ENCODE measurements around the gene BRINP3.

BRINP3 gene

GRCh38 chr1:190338829-190339228 is 138.8 kb downstream of the BRINP3 start:
- H3K4me3 ChIP-seq (ENCODE audit: low read length) = no peak overlapping the region
- TF ChIP-seq CTCF (conservative IDR thresholded peaks at IDR 0.05; ENCODE audit: low read length) = no peak
- DNase-seq (ENCODE audit: low read depth) = no peak

DNA sequence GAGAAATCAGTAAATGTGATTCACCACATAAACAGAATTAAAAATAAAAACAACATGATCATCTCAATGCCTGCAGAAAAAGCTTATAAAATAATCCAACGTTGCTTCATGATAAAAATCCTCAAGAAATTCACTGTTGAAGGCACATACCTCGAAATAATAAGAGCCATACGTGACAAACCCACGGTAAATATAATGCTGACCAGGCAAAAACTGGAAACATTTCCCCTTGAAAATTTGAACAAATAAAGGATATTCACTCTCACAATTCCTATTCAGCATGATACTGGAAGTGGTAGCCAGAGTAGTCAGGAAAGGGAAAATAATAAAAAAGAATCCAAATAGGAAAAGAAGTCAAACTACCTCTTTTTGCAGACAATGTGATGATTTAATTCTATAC is 148.8 kb downstream of the BRINP3 start:
- no peak for TF ChIP-seq CTCF (conservative IDR thresholded peaks at IDR 0.05; ENCODE audit: low read length)
- DNase-seq (ENCODE audit: low read depth) = no peak
- no peak overlapping the region for H3K4me3 ChIP-seq (ENCODE audit: low read length)

GRCh38 chr1:190328361-190328760 is 149.3 kb downstream of the BRINP3 start:
- no peak for DNase-seq (ENCODE audit: low read depth)
- no peak overlapping the region for H3K4me3 ChIP-seq (ENCODE audit: low read length)
- TF ChIP-seq CTCF (conservative IDR thresholded peaks at IDR 0.05; ENCODE audit: low read length) = no peak

DNA sequence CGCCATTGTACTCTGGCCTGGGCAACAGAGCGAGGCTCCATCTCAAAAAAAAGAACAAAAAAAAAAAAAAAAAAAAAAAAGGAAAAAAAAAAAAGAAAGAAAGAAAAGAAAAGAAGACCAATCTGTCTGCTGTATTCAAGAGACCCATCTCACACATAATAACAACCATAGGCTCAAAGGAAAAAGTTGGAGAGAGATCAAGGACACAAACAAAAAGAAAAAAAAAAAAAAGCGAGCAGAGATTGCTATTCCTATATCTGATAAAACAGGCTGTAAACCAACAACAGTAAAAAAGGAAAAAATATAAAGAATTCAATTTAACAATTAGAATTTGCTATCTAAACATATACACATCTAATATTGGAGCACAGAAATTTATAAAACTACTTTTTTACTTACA is 150.4 kb downstream of the BRINP3 start:
- no peak for DNase-seq (ENCODE audit: low read depth)
- H3K4me3 ChIP-seq (ENCODE audit: low read length) = no peak overlapping the region
- no peak for TF ChIP-seq CTCF (conservative IDR thresholded peaks at IDR 0.05; ENCODE audit: low read length)

DNA sequence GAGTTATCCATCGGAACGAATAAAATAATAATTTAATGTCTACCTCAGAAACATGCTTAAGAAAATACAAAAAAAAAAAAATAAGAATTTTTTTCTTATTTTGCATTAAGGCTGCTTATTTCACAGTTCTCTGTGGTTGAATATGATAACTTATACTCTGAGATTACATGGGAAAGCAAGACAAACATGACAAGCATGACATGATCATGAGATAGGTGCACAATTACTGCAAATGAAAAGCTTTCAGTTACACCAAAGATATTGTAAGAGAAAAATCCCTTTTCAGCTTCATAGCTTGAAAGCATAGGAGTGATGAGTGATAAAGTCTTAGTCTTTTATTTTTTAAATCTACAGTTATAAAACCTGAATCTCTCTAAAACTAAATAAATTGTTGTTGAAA is 154.1 kb downstream of the BRINP3 start:
- no peak for DNase-seq (ENCODE audit: low read depth)
- no peak for TF ChIP-seq CTCF (conservative IDR thresholded peaks at IDR 0.05; ENCODE audit: low read length)
- no peak overlapping the region for H3K4me3 ChIP-seq (ENCODE audit: low read length)

DNA sequence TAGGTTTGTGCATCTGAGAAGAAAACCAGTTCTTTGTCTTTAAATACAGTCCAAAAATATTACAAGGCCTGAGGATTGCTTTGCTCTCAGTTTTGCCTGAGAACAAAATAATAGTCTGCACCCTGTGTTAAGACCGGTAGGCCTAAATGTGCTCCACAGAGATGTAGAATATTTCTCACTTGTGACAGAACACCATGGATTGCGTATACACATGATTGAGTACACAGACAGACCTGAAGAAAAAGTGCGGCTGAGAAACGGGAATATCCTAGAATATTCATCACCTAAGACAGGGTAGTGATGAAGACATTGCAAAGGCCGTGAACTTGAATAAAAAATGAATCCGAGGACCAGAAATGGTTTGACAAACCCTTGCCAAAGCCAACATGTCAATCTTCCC is 155.4 kb downstream of the BRINP3 start:
- DNase-seq (ENCODE audit: low read depth) = no peak
- no peak overlapping the region for H3K4me3 ChIP-seq (ENCODE audit: low read length)
- no peak for TF ChIP-seq CTCF (conservative IDR thresholded peaks at IDR 0.05; ENCODE audit: low read length)

DNA sequence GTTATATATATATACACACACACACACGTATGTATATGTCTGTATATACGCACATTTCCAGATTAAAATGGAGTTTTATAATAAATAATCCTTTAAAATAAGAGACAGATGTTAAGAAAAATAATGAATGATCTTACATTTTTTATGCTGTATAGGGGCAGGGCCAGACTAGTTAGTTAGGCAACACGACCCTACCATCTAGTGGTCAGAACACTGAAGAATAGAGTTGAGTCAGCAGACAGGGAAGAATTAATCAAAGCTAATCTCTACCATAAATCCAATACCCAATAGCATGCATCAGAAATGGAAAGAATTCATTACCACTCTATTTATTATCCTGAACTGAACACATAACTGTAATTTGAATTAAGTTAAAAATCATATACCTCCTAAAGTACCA is 156.7 kb downstream of the BRINP3 start:
- no peak for DNase-seq (ENCODE audit: low read depth)
- no peak for TF ChIP-seq CTCF (conservative IDR thresholded peaks at IDR 0.05; ENCODE audit: low read length)
- H3K4me3 ChIP-seq (ENCODE audit: low read length) = no peak overlapping the region
